ENCODE results near the gene POLG2.

The POLG2 gene
- 35.0 to 51.1 (median 39.3) reads per million in 4 experiments for total RNA-seq

GRCh38 chr17:64496786-64497564, at the start of gene POLG2:
Gene POLG2 (minus strand): TSS chr17:64497054. CDS start chr17:64496968, 86 bp downstream.
- DNase-seq: peak; percentile 93

- DNase-seq: no peak
Measured at GRCh38 chr17:64544742-64545141, 47.9 kb upstream of the POLG2 start.

- DNase-seq: no peak
Measured at GRCh38 chr17:64540118-64540776, 43.4 kb upstream of the POLG2 start.

GRCh38 chr17:64538508-64539130, 41.8 kb upstream of the POLG2 start:
- no peak for DNase-seq

GRCh38 chr17:64537488-64537887, 40.6 kb upstream of the POLG2 start:
- no peak for DNase-seq

- no peak for DNase-seq
Measured at GRCh38 chr17:64536913-64537312, 40.1 kb upstream of the POLG2 start.

GRCh38 chr17:64535357-64535756, 38.5 kb upstream of the POLG2 start:
- DNase-seq: no peak

GRCh38 chr17:64534187-64534586, 37.3 kb upstream of the POLG2 start:
- DNase-seq: no peak

GRCh38 chr17:64533784-64534183, 36.9 kb upstream of the POLG2 start:
- DNase-seq: no peak

GRCh38 chr17:64532409-64532808, 35.6 kb upstream of the POLG2 start:
- DNase-seq: no peak

GRCh38 chr17:64531955-64532371, 35.1 kb upstream of the POLG2 start:
- DNase-seq: no peak

GRCh38 chr17:64529221-64529620, 32.4 kb upstream of the POLG2 start:
- no peak for DNase-seq

- no peak for DNase-seq
Measured at GRCh38 chr17:64527914-64528313, 31.1 kb upstream of the POLG2 start.

- no peak for DNase-seq
Measured at GRCh38 chr17:64520359-64520758, 23.5 kb upstream of the POLG2 start.

GRCh38 chr17:64519601-64520000, 22.7 kb upstream of the POLG2 start:
- DNase-seq: no peak

- no peak for DNase-seq
Measured at GRCh38 chr17:64515829-64516228, 19.0 kb upstream of the POLG2 start.

GRCh38 chr17:64515419-64515818, 18.6 kb upstream of the POLG2 start:
- no peak for DNase-seq

GRCh38 chr17:64509179-64509578, 12.3 kb upstream of the POLG2 start:
- DNase-seq: no peak

GRCh38 chr17:64508683-64509082, 11.8 kb upstream of the POLG2 start:
- DNase-seq: no peak

- DNase-seq: no peak
Measured at GRCh38 chr17:64507413-64507782, 10.5 kb upstream of the POLG2 start.

- peak; percentile 99 for DNase-seq
Measured at GRCh38 chr17:64506576-64507412, 9.9 kb upstream of the POLG2 start, which contains the start of gene CEP95. Gene CEP95 (plus strand): TSS chr17:64506977. CDS start chr17:64507098, 121 bp downstream.

GRCh38 chr17:64506201-64506575, 9.3 kb upstream of the POLG2 start, which contains the start of gene DDX5:
Gene DDX5 (minus strand): TSS chr17:64506289. CDS start chr17:64506119, 170 bp downstream.
- DNase-seq: peak; percentile 99

Data from effector CD8-positive, alpha-beta T cell (primary cell).